Measurements from ENCODE around the gene CD160. TPM values are rescaled to one million over a fixed set of nuclear protein-coding genes. Genes with fewer than 3 reads are reported as not detected.

CD160 gene
- total and polyA plus RNA-seq, 2 experiments from 2014 or later: 0.06 TPM; not detected in 1

DNA sequence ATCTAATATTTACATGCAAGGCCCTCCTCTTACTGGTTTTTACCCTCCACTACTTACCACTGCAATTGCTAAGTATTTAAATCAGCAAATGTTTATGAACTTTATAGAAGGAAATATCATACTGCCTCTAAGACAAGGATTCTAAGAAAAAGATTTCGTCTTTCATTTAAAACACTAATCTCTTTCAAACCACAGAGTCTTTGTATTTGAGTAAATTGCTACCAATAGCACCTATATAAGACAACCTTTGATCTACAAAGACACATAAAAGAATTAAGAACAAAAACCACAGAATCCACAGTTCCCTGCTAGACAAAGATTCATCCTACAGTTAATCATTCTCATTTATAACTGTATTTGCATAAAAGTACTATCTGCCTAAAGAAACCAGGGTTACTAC lies 67.0 kb downstream of the CD160 start:
- Histone ChIP-seq H3K4me1 (ENCODE audit: insufficient read depth) (no peaks in the 10 kb centered on the region), H3K27ac (ENCODE audit: low read depth) (no peak overlapping the region), H4K20me1 (replicated peaks; ENCODE audit: insufficient read depth) (no peaks in the 10 kb centered on the region), H3K9me2 (ENCODE audit: insufficient read depth) (no peaks in the 10 kb centered on the region), H3K4me3 (no peak overlapping the region), H3F3A (replicated peaks; ENCODE audit: low read depth) (no peaks in the 10 kb centered on the region), H3K36me3 (ENCODE audit: insufficient read depth) (peaks cover 4% of the 10 kb centered on the region; the same call in 1 of the 2 replicates), H2AFZ (no peak overlapping the region), H3K27me3 (ENCODE audit: insufficient read depth) (no peaks in the 10 kb centered on the region), H3K4me2 (no peak overlapping the region), H3K79me2 (replicated peaks; ENCODE audit: insufficient read depth) (peaks cover 4% of the 10 kb centered on the region; the same call in 1 of the 2 replicates)
- no peaks in the 10 kb centered on the region for H3K9me3 Mint-ChIP-seq
- H3K27ac Mint-ChIP-seq: no peak overlapping the region
- TF ChIP-seq, protein P1, sequence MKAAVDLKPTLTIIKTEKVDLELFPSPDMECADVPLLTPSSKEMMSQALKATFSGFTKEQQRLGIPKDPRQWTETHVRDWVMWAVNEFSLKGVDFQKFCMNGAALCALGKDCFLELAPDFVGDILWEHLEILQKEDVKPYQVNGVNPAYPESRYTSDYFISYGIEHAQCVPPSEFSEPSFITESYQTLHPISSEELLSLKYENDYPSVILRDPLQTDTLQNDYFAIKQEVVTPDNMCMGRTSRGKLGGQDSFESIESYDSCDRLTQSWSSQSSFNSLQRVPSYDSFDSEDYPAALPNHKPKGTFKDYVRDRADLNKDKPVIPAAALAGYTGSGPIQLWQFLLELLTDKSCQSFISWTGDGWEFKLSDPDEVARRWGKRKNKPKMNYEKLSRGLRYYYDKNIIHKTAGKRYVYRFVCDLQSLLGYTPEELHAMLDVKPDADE (IDR thresholded peaks at IDR 0.05): no peak
- no peak for TF ChIP-seq NANOG (IDR thresholded peaks at IDR 0.05; ENCODE audit: borderline replicate concordance)
- no peak for TF ChIP-seq EZH2 (IDR thresholded peaks at IDR 0.05; ENCODE audit: low read depth, unreplicated experiment)
- no peak for TF ChIP-seq EZH2phosphoT487 (IDR thresholded peaks at IDR 0.05; ENCODE audit: unreplicated experiment)
- no peak for TF ChIP-seq REST (IDR thresholded peaks at IDR 0.05; ENCODE audit: unreplicated experiment)
- ATAC-seq (no peak), DNase-seq (ENCODE audit: low spot score) (no peak)
- no peak overlapping the region for H3K4me3 Mint-ChIP-seq
- peaks cover 4% of the 10 kb centered on the region; the same call in 2 of the 3 replicates for H3K36me3 Mint-ChIP-seq (ENCODE audit: low read depth)
- no peaks in the 10 kb centered on the region for H3K27me3 Mint-ChIP-seq (ENCODE audit: insufficient read depth, low read depth, poor library complexity)
- H3K4me1 Mint-ChIP-seq: no peaks in the 10 kb centered on the region

DNA sequence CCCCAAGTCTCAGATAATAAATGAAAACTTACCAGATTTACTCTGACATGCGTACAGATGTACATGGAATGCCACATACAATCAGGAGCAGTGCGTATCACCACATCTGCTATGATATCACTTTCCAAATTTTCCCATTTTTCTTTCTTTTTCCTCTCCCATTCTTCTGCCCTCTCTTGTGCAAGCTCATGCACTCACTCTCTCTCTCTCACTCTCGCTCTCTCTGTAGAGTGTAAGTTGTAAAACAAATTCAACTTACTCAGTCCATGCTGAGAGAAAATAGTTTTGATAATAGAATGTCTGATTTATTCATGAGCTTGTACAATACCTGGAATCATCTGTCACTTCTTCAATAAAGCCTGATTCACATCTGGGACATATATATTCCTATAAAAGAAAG lies 69.3 kb downstream of the CD160 start:
- ATAC-seq (no peak), DNase-seq (ENCODE audit: low spot score) (no peak)
- Histone ChIP-seq H3K9me2 (ENCODE audit: insufficient read depth) (no peaks in the 10 kb centered on the region), H3K27me3 (ENCODE audit: insufficient read depth) (no peaks in the 10 kb centered on the region), H3K27ac (ENCODE audit: low read depth) (no peak overlapping the region), H3K79me2 (replicated peaks; ENCODE audit: insufficient read depth) (peaks cover 10% of the 10 kb centered on the region; the same call in 1 of the 2 replicates), H3K4me1 (ENCODE audit: insufficient read depth) (no peaks in the 10 kb centered on the region), H4K20me1 (replicated peaks; ENCODE audit: insufficient read depth) (no peaks in the 10 kb centered on the region), H3K4me2 (no peak overlapping the region), H2AFZ (no peak overlapping the region), H3K4me3 (no peak overlapping the region), H3F3A (replicated peaks; ENCODE audit: low read depth) (no peaks in the 10 kb centered on the region), H3K36me3 (ENCODE audit: insufficient read depth) (peaks cover 4% of the 10 kb centered on the region; the same call in 1 of the 2 replicates)
- Mint-ChIP-seq H3K4me1 (no peaks in the 10 kb centered on the region), H3K9me3 (no peaks in the 10 kb centered on the region), H3K27me3 (ENCODE audit: insufficient read depth, low read depth, poor library complexity) (no peaks in the 10 kb centered on the region), H3K27ac (no peak overlapping the region), H3K36me3 (ENCODE audit: low read depth) (peaks cover 4% of the 10 kb centered on the region; the same call in 2 of the 3 replicates), H3K4me3 (no peak overlapping the region)
- TF ChIP-seq STAT1 (IDR thresholded peaks at IDR 0.05; ENCODE audit: unreplicated experiment) (no peak), CTCF (conservative IDR thresholded peaks at IDR 0.05; ENCODE audit: low read depth in 2 of 2) (no peak), EZH2phosphoT487 (IDR thresholded peaks at IDR 0.05; ENCODE audit: unreplicated experiment) (no peak), NANOG (IDR thresholded peaks at IDR 0.05; ENCODE audit: borderline replicate concordance) (no peak), ZNF114 (CRISPR knock-in tag; IDR thresholded peaks at IDR 0.05) (no peak), REST (IDR thresholded peaks at IDR 0.05; ENCODE audit: unreplicated experiment) (no peak), CREB1 (CRISPR knock-in tag; IDR thresholded peaks at IDR 0.05; ENCODE audit: low read depth) (no peak), EZH2 (IDR thresholded peaks at IDR 0.05; ENCODE audit: low read depth, unreplicated experiment) (no peak), POLR2AphosphoS5 (IDR thresholded peaks at IDR 0.05; ENCODE audit: low read depth) (no peak), ZNF331 (CRISPR knock-in tag; IDR thresholded peaks at IDR 0.05; ENCODE audit: low read depth) (no peak), JUNB (IDR thresholded peaks at IDR 0.05; ENCODE audit: unreplicated experiment) (no peak)
- TF ChIP-seq, protein P1 (IDR thresholded peaks at IDR 0.05): no peak
